HepG2 (cell line): ENCODE measurements around the gene ANKRD29. TPM values are rescaled to one million over a fixed set of nuclear protein-coding genes. Genes with fewer than 3 reads are reported as not detected.

Experiments
- ATAC-seq: fragments of 200-7000 bp; cut with Tn5 transposase; 3 replicates; pipeline ENCODE4 v1.9.1; 2020; ENCODE audit warnings: mild to moderate bottlenecking, moderate library complexity
- BruUV-seq: library from RNA; stranded (reverse); fragments of 400-500 nt; replicated peaks from 2 replicates; lab custom pipeline; 2021; lab: Mats Ljungman, UMichigan
- CTCF ChIA-PET: fragments of 300-600 bp; formaldehyde crosslinking; extraction: SDS; loops from one replicate; lab custom pipeline; 2021; ENCODE audit warnings: low total read pairs, inconsistent platforms, low intra/inter-chr PET ratio; lab: Yijun Ruan, JAX
- POLR2A ChIA-PET: fragments of 350-600 bp; sonication (Branson Sonifier 250); formaldehyde crosslinking; loops from one replicate; lab custom pipeline; 2020; ENCODE audit warnings: antibody characterized with exemption, inconsistent platforms; lab: Yijun Ruan, JAX
- DNase-seq: peaks from one replicate; pipeline ENCODE4 v3.0.0-alpha.2; 2015; ENCODE audit warnings: low spot score
- FAIRE-seq: peaks from 3 replicates; lab custom pipeline; 2011; peaks lifted over from hg19 to GRCh38; lab: Jason Lieb, UNC
- H2AFZ ChIP-seq: one replicate; pipeline ENCODE4 v1.6.1; 2011; ENCODE audit warnings: low read length, inconsistent platforms
- H3K27ac ChIP-seq: fragments of 300-600 bp; 3 replicates; pipeline ENCODE4 v1.8.0; 2011; ENCODE audit warnings: mixed run types, mild to moderate bottlenecking, mixed read lengths, low read length, inconsistent platforms; ENCODE audit not compliant: insufficient read depth; ENCODE audit errors: extremely low read length
- H3K27me3 ChIP-seq, 2 experiments: fragments of 200-600 bp in 1 of 2; 2 replicates in 1 of 2; 3 replicates in 1 of 2; pipeline versions ENCODE4 v1.6.0 to v1.8.0; 2011; ENCODE audit warnings: low read length in 2 of 2, mild to moderate bottlenecking in 2 of 2, moderate library complexity in 2 of 2, inconsistent platforms in 1 of 2; ENCODE audit not compliant: insufficient read depth in 2 of 2, control insufficient read depth in 1 of 2
- H3K36me3 ChIP-seq, 2 experiments: fragments of 200-600 bp in 1 of 2; replicated peaks in 1 of 2; 2 replicates in 1 of 2; 3 replicates in 1 of 2; pipeline versions ENCODE4 v1.5.1 to v1.8.0; 2011; ENCODE audit warnings: low read length in 2 of 2, inconsistent platforms in 1 of 2; ENCODE audit not compliant: insufficient read depth in 2 of 2, control insufficient read depth in 1 of 2
- H3K4me1 ChIP-seq: 2 replicates; pipeline ENCODE4 v1.5.1; 2012; ENCODE audit warnings: low read length, inconsistent platforms; ENCODE audit not compliant: insufficient read depth
- H3K4me2 ChIP-seq: 2 replicates; pipeline ENCODE4 v1.6.0; 2011; ENCODE audit warnings: low read depth, low read length, inconsistent platforms
- H3K4me3 ChIP-seq, 3 experiments: fragments of 200-600 bp in 1 of 3; sonication (generic), shearing (Covaris generic) in 1 of 3; replicated peaks in 1 of 3; 2 replicates each; pipeline ENCODE4 v1.5.1; 2011 to 2016; ENCODE audit warnings: low read length in 3 of 3, inconsistent platforms in 2 of 3, low read depth in 2 of 3, mild to moderate bottlenecking in 2 of 3, control low read depth in 1 of 3, mixed read lengths in 1 of 3; ENCODE audit not compliant: insufficient read depth in 1 of 3
- H3K79me2 ChIP-seq: one replicate; pipeline ENCODE4 v1.6.1; 2011; ENCODE audit warnings: low read length, inconsistent platforms; ENCODE audit not compliant: insufficient read depth
- H3K9ac ChIP-seq: 2 replicates; pipeline ENCODE4 v1.6.0; 2011; ENCODE audit warnings: mild to moderate bottlenecking, low read depth, low read length, inconsistent platforms; ENCODE audit not compliant: insufficient read depth
- H3K9me3 ChIP-seq: 2 replicates; pipeline ENCODE4 v1.5.1; 2012; ENCODE audit warnings: mild to moderate bottlenecking, low read length
- H4K20me1 ChIP-seq: 2 replicates; pipeline ENCODE4 v1.6.0; 2011; ENCODE audit warnings: inconsistent platforms, mild to moderate bottlenecking, low read length, moderate library complexity; ENCODE audit not compliant: insufficient read depth
- ARHGAP35 ChIP-seq: sonication (generic); formaldehyde crosslinking; IDR thresholded peaks from 2 replicates; pipeline ENCODE4 v1.9.0; 2022; ENCODE audit warnings: mild to moderate bottlenecking, inconsistent platforms, moderate library complexity, missing genetic modification reagents, borderline replicate concordance
- CCAR2 ChIP-seq: fragments of 200-400 bp; formaldehyde crosslinking; optimal IDR thresholded peaks from 2 replicates; pipeline ENCODE3; 2018; ENCODE audit warnings: low read depth, mild to moderate bottlenecking, low read length, moderate library complexity
- DNMT3B ChIP-seq: conservative IDR thresholded peaks from 2 replicates; pipeline ENCODE4 v1.6.1; 2016; ENCODE audit warnings: missing biosample characterization, control low read depth
- E2F1 ChIP-seq: sonication (generic); formaldehyde crosslinking; IDR thresholded peaks from 2 replicates; pipeline ENCODE4 v1.5.0; 2020; ENCODE audit warnings: missing genetic modification reagents
- E2F5 ChIP-seq: sonication (generic); formaldehyde crosslinking; conservative IDR thresholded peaks from 2 replicates; pipeline ENCODE4 v1.4.0; 2020; ENCODE audit warnings: missing genetic modification reagents
- ELF1 ChIP-seq: sonication (generic); formaldehyde crosslinking; IDR thresholded peaks from 2 replicates; pipeline ENCODE4 v1.4.0; 2020; ENCODE audit warnings: missing genetic modification reagents
- ELF4 ChIP-seq: sonication (generic); formaldehyde crosslinking; IDR thresholded peaks from 2 replicates; pipeline ENCODE4 v1.5.0; 2020; ENCODE audit warnings: missing genetic modification reagents, mild to moderate bottlenecking, moderate library complexity, borderline replicate concordance
- GATAD1 ChIP-seq: IDR thresholded peaks from 2 replicates; pipeline ENCODE4 v1.6.1; 2016; ENCODE audit warnings: missing genetic modification reagents, missing compliant biosample characterization
- KDM5B ChIP-seq: sonication (generic); formaldehyde crosslinking; IDR thresholded peaks from 2 replicates; pipeline ENCODE4 v1.4.0; 2020; ENCODE audit warnings: missing genetic modification reagents, mild to moderate bottlenecking, borderline replicate concordance
- NCOR1 ChIP-seq: fragments of 200-600 bp; sonication (generic); IDR thresholded peaks from 2 replicates; pipeline ENCODE4 v1.7.0; 2017; ENCODE audit warnings: antibody characterized with exemption, low read length, borderline replicate concordance
- NR2F2 ChIP-seq: IDR thresholded peaks from 2 replicates; pipeline ENCODE4 v1.6.1; 2012; ENCODE audit warnings: low read depth, inconsistent platforms, borderline replicate concordance
- PCBP1 ChIP-seq: fragments of 200-400 bp; formaldehyde crosslinking; IDR thresholded peaks from 2 replicates; pipeline ENCODE4 v1.6.1; 2017; ENCODE audit warnings: mild to moderate bottlenecking, low read depth, low read length, borderline replicate concordance
- POLR2AphosphoS5 ChIP-seq: IDR thresholded peaks from 2 replicates; pipeline ENCODE4 v1.6.1; 2012; ENCODE audit warnings: low read depth, low read length
- SMAD1 ChIP-seq: sonication (generic); formaldehyde crosslinking; IDR thresholded peaks from 2 replicates; pipeline ENCODE4 v1.4.0; 2020; ENCODE audit warnings: missing genetic modification reagents, low read depth, mild to moderate bottlenecking, borderline replicate concordance
- ZBTB8A ChIP-seq: sonication (generic); formaldehyde crosslinking; IDR thresholded peaks from 2 replicates; pipeline ENCODE4 v1.4.0; 2020; ENCODE audit warnings: mild to moderate bottlenecking, low read depth, missing genetic modification reagents, borderline replicate concordance
- ZFP82 ChIP-seq: sonication (generic); formaldehyde crosslinking; IDR thresholded peaks from 2 replicates; pipeline ENCODE4 v1.5.1; 2020; ENCODE audit warnings: mild to moderate bottlenecking, missing genetic modification reagents, borderline replicate concordance
- ZNF552 ChIP-seq: sonication (generic); formaldehyde crosslinking; IDR thresholded peaks from 2 replicates; pipeline ENCODE4 v1.9.0; 2022; ENCODE audit warnings: missing genetic modification reagents, mild to moderate bottlenecking, borderline replicate concordance
- ZNF747 ChIP-seq: sonication (generic); formaldehyde crosslinking; IDR thresholded peaks from 2 replicates; pipeline ENCODE4 v1.8.1; 2023; ENCODE audit warnings: missing genetic modification reagents, mild to moderate bottlenecking, borderline replicate concordance
- WGBS: methylation state at CpG from one replicate; pipeline ENCODE4 v1.1.6; 2017; ENCODE audit warnings: low lambda C conversion rate; 5-methylcytosine and 5-hydroxymethylcytosine counted together
- in situ Hi-C: cut with HindIII; loops from 2 replicates; pipeline ENCODE4 v1.10.0; 2017; ENCODE audit warnings: low pct_unique_long_range_greater_than_20kb; ENCODE audit not compliant: extremely low pct_ligation_motif_present
- intact Hi-C: fragments of 100-400 bp; cut with micrococcal nuclease; formaldehyde crosslinking; loops from one replicate; pipeline ENCODE4 v1.10.0; 2022; ENCODE audit not compliant: unreplicated experiment
- polyA plus RNA-seq, 8 experiments: library from polyadenylated mRNA; depleted of rRNA in 3 of 8; stranded (reverse) in 7 of 8; unstranded in 1 of 8; fragments of >200 nt; fragmentation: Illumina TruSeq in 4 of 8; extraction: Trizol in 4 of 8; gene quantifications; 2 replicates each; pipeline versions ENCODE4 v1.2.1 to v1.2.3, GENCODE V29; 2011 to 2016; ENCODE audit warnings: low read depth in 4 of 8, missing spikeins in 1 of 8, mixed read lengths in 1 of 8; ENCODE audit not compliant: insufficient read depth in 1 of 8
- total RNA-seq, 5 experiments: library from RNA; depleted of rRNA; stranded (reverse); fragments of >200 nt; fragmentation: Illumina TruSeq; extraction: Trizol; gene quantifications; 2 replicates each; pipeline ENCODE4 v1.2.3, GENCODE V29; 2016; ENCODE audit warnings: low read depth in 1 of 5

The ANKRD29 gene
- total and polyA plus RNA-seq, 2 of the 13 experiments (the other 11 are each of a cell fraction or from before 2014, with no cell fraction given), result not detected

- CTCF ChIA-PET, result no interaction called here
- no peak overlapping the region for H3K27ac ChIP-seq
- H3K27me3 ChIP-seq, result no peaks in the 10 kb centered on the region
- BruUV-seq, result no TSS peak
- no peak for ATAC-seq
- H3K4me3 ChIP-seq, result no peak overlapping the region
- in situ Hi-C loops, result no loop called here
- intact Hi-C loops, result no loop called here
- no peaks in the 10 kb centered on the region for H3K79me2 ChIP-seq
- TF ChIP-seq NR2F2, result no peak
- no peak for TF ChIP-seq NCOR1
- TF ChIP-seq DNMT3B (CRISPR knock-in tag), result no peak
- TF ChIP-seq ARHGAP35, result no peak
- no peak for TF ChIP-seq SMAD1 (CRISPR knock-in tag)
- no peak for TF ChIP-seq POLR2AphosphoS5
- no peak for TF ChIP-seq CCAR2
- no peak for TF ChIP-seq ZNF552 (CRISPR knock-in tag)
- TF ChIP-seq PCBP1, result no peak
- no peak for TF ChIP-seq ZNF747
- no peak for TF ChIP-seq E2F1
- no peak for TF ChIP-seq GATAD1 (CRISPR knock-in tag)
- no peak for TF ChIP-seq ELF4
- TF ChIP-seq E2F5, result no peak
- TF ChIP-seq ZFP82 (CRISPR knock-in tag), result no peak
- no peak for TF ChIP-seq ELF1 (CRISPR knock-in tag)
- TF ChIP-seq ZBTB8A (CRISPR knock-in tag), result no peak
- no peak for TF ChIP-seq KDM5B (CRISPR knock-in tag)
- H3K36me3 ChIP-seq, result no peaks in the 10 kb centered on the region
- no peak for FAIRE-seq
- H4K20me1 ChIP-seq, result no peaks in the 10 kb centered on the region
- no peak for DNase-seq
- 57% methylated on average over 3 of the region's 3 CpGs for WGBS
- POLR2A ChIA-PET, result no interaction called here
- H2AFZ ChIP-seq, result no peak overlapping the region
- no peaks in the 10 kb centered on the region for H3K4me1 ChIP-seq
- H3K9me3 ChIP-seq, result no peaks in the 10 kb centered on the region
- H3K9ac ChIP-seq, result no peak overlapping the region
- H3K4me2 ChIP-seq, result no peak overlapping the region
Measured at GRCh38 chr18:23712445-23712844, 49.7 kb upstream of the ANKRD29 start.
